HG03558 (cell line): ENCODE data around the gene PAK6.

Experiments used
- ATAC-seq: cut with Tn5 transposase; IDR thresholded peaks from one replicate; pipeline ENCODE4 v1.9.1; 2021; ENCODE audit warnings: moderate number of reproducible peaks; ENCODE audit not compliant: unreplicated experiment; ENCODE audit errors: extremely low read depth

The PAK6 gene

GRCh38 chr15:40287968-40288367 lies 49.1 kb downstream of the PAK6 start:
- no peak for ATAC-seq

- ATAC-seq = no peak
Measured at GRCh38 chr15:40289140-40289775, 50.4 kb downstream of the PAK6 start.

- ATAC-seq = no peak
Measured at GRCh38 chr15:40290545-40290917, 51.7 kb downstream of the PAK6 start.

GRCh38 chr15:40290918-40291574 lies 52.2 kb downstream of the PAK6 start:
- no peak for ATAC-seq

GRCh38 chr15:40292246-40292645 lies 53.4 kb downstream of the PAK6 start:
- no peak for ATAC-seq

GRCh38 chr15:40293006-40293405 lies 54.1 kb downstream of the PAK6 start:
- ATAC-seq = no peak

GRCh38 chr15:40293905-40294895 lies 55.3 kb downstream of the PAK6 start:
- no peak for ATAC-seq

- no peak for ATAC-seq
Measured at GRCh38 chr15:40295297-40295696, 56.4 kb downstream of the PAK6 start.

- no peak for ATAC-seq
Measured at GRCh38 chr15:40295877-40296560, 57.2 kb downstream of the PAK6 start.

- no peak for ATAC-seq
Measured at GRCh38 chr15:40296561-40297230, 57.8 kb downstream of the PAK6 start.

- ATAC-seq = no peak
Measured at GRCh38 chr15:40297356-40297755, 58.5 kb downstream of the PAK6 start.

GRCh38 chr15:40298216-40298935 lies 59.5 kb downstream of the PAK6 start:
- ATAC-seq = no peak

- no peak for ATAC-seq
Measured at GRCh38 chr15:40300367-40300766, 61.5 kb downstream of the PAK6 start.

GRCh38 chr15:40300771-40301170 lies 61.9 kb downstream of the PAK6 start:
- ATAC-seq = no peak

GRCh38 chr15:40301467-40302179 lies 62.8 kb downstream of the PAK6 start:
- ATAC-seq = no peak

- ATAC-seq = no peak
Measured at GRCh38 chr15:40302288-40302886, 63.5 kb downstream of the PAK6 start.

- no peak for ATAC-seq
Measured at GRCh38 chr15:40302981-40303380, 64.1 kb downstream of the PAK6 start.

GRCh38 chr15:40303576-40303975 lies 64.7 kb downstream of the PAK6 start:
- ATAC-seq = no peak
